Gastroesophageal sphincter (tissue), 4 donors: ENCODE results near the gene ADAMTS2. TPM values are rescaled to one million over a fixed set of nuclear protein-coding genes. Genes with fewer than 3 reads are reported as not detected.
A peak's percentile ranks its signal among the peaks of the same experiment; 100 is the strongest.

Experiments used
- ATAC-seq: fragments of 150-250 bp; one replicate; pipeline ENCODE4 v1.9.1; 2016; ENCODE audit warnings: mild to moderate bottlenecking, moderate library complexity
- H3K27ac ChIP-seq, 4 donors: fragments of 200-600 bp; sonication (generic) in 3 of 4; 1 replicate in 3 of 4; 2 replicates in 1 of 4; pipeline ENCODE4 v1.5.1; 2016 to 2019
- H3K27me3 ChIP-seq: fragments of 200-600 bp; sonication (generic); one replicate; pipeline ENCODE4 v1.5.1; 2019
- H3K36me3 ChIP-seq, 2 donors: fragments of 200-600 bp; sonication (generic); one replicate each; pipeline ENCODE4 v1.5.1; 2019; ENCODE audit warnings: control low read depth in 1 of 2
- H3K4me1 ChIP-seq, 3 donors: fragments of 200-600 bp; sonication (generic); 1 replicate in 2 of 3; 2 replicates in 1 of 3; pipeline ENCODE4 v1.5.1; 2016 to 2019; ENCODE audit warnings: control low read depth in 2 of 3
- H3K4me3 ChIP-seq, 2 donors: fragments of 200-600 bp; sonication (generic); one replicate each; pipeline ENCODE4 v1.5.1; 2019; ENCODE audit warnings: mild to moderate bottlenecking in 1 of 2, moderate library complexity in 1 of 2
- H3K9me3 ChIP-seq, 3 donors: fragments of 200-600 bp; sonication (generic); one replicate each; pipeline ENCODE4 v1.5.1; 2017 to 2019; ENCODE audit warnings: control low read depth in 2 of 3
- CTCF ChIP-seq, 4 experiments: fragments of 200-600 bp in 2 of 4; fragments of 450-650 bp in 2 of 4; sonication (generic) in 1 of 4; IDR thresholded peaks; one replicate each; pipeline ENCODE4 v1.5.1; 2017 to 2019; ENCODE audit warnings: antibody characterized with exemption in 4 of 4, mild to moderate bottlenecking in 2 of 4, moderate library complexity in 2 of 4
- EP300 ChIP-seq: sonication (generic); formaldehyde crosslinking; IDR thresholded peaks from one replicate; pipeline ENCODE4 v1.6.1; 2017; ENCODE audit warnings: antibody characterized with exemption, mild to moderate bottlenecking
- POLR2A ChIP-seq, 2 donors: fragments of 450-650 bp; IDR thresholded peaks; one replicate each; pipeline ENCODE4 v1.6.1; 2017; ENCODE audit warnings: antibody characterized with exemption in 2 of 2, mild to moderate bottlenecking in 2 of 2, moderate library complexity in 1 of 2
- POLR2AphosphoS5 ChIP-seq: sonication (generic); formaldehyde crosslinking; IDR thresholded peaks from one replicate; pipeline ENCODE4 v1.6.1; 2017; ENCODE audit warnings: antibody characterized with exemption
- WGBS, 2 donors: methylation state at CpG; one replicate each; pipeline ENCODE4 v1.1.5; 2018; ENCODE audit warnings: low coverage in 1 of 2; 5-methylcytosine and 5-hydroxymethylcytosine counted together
- total RNA-seq, 4 donors: library from RNA; depleted of rRNA; stranded (reverse); fragments of >200 nt; gene quantifications; one replicate each; pipeline ENCODE4 v1.1.0, GENCODE V29; 2016

ADAMTS2 gene
- total RNA-seq, 4 donors from 2014 or later = 14.8 to 24.8 (median 22.6) TPM

GRCh38 chr5:179346875-179347274, 1.6 kb upstream of the ADAMTS2 start:
- ATAC-seq = no peak
- Histone ChIP-seq H3K27ac (no peak overlapping the region), H3K36me3 (no peaks in the 10 kb centered on the region), H3K9me3 (no peaks in the 10 kb centered on the region), H3K27me3 (peaks cover 47% of the 10 kb centered on the region), H3K4me1 (peaks cover 0 to 44% (median 17%) of the 10 kb centered on the region in 3 donors), H3K4me3 (no peak overlapping the region)
- no peak for TF ChIP-seq POLR2A (IDR thresholded peaks at IDR 0.05)
- no peak for TF ChIP-seq CTCF (IDR thresholded peaks at IDR 0.05)
- no peak for TF ChIP-seq POLR2AphosphoS5
- TF ChIP-seq EP300 = no peak
- 91 to 94% methylated on average over 5 of the region's 8 CpGs for WGBS, 2 donors

- Histone ChIP-seq H3K27me3 (peaks cover 50% of the 10 kb centered on the region), H3K9me3 (no peaks in the 10 kb centered on the region), H3K4me3 (no peak overlapping the region), H3K4me1 (peaks cover 0 to 44% (median 17%) of the 10 kb centered on the region in 3 donors), H3K36me3 (no peaks in the 10 kb centered on the region), H3K27ac (peak overlapping the region in 3 of 4 donors; percentile 76 to 83 (median 77))
- no peak for ATAC-seq
- WGBS, 2 donors = 40% methylated on average over 2 of the region's 7 CpGs; no CpG with 5 or more reads in 1 of the 2 donors
- TF ChIP-seq EP300 = no peak
- no peak for TF ChIP-seq POLR2A (IDR thresholded peaks at IDR 0.05)
- TF ChIP-seq CTCF (IDR thresholded peaks at IDR 0.05) = no peak
- no peak for TF ChIP-seq POLR2AphosphoS5
Measured at GRCh38 chr5:179346401-179346800, 1.1 kb upstream of the ADAMTS2 start.

- TF ChIP-seq POLR2A (IDR thresholded peaks at IDR 0.05) (peak in 1 of 2 donors; percentile 30), EP300 (no peak), CTCF (IDR thresholded peaks at IDR 0.05) (no peak), POLR2AphosphoS5 (no peak)
- peaks cover 0 to 44% (median 17%) of the 10 kb centered on the region in 3 donors for H3K4me1 ChIP-seq
- H3K9me3 ChIP-seq = no peaks in the 10 kb centered on the region
- peak overlapping the region in 3 of 4 donors; percentile 76 to 83 (median 77) for H3K27ac ChIP-seq
- no peak for ATAC-seq
- H3K27me3 ChIP-seq = peaks cover 57% of the 10 kb centered on the region
- no CpG with 5 or more reads among the region's 36 CpGs for WGBS, 2 donors
- H3K36me3 ChIP-seq = no peaks in the 10 kb centered on the region
- H3K4me3 ChIP-seq = peak overlapping the region; percentile 41 to 76
Measured at GRCh38 chr5:179345183-179345432, 153 bp downstream of the ADAMTS2 start.

GRCh38 chr5:179344431-179345182, 654 bp downstream of the ADAMTS2 start:
- Histone ChIP-seq H3K4me1 (peaks cover 0 to 44% (median 17%) of the 10 kb centered on the region in 3 donors), H3K9me3 (no peaks in the 10 kb centered on the region), H3K27ac (peak overlapping the region in 3 of 4 donors; percentile 76 to 83 (median 77)), H3K27me3 (peaks cover 62% of the 10 kb centered on the region), H3K36me3 (peaks cover 0 to 5% of the 10 kb centered on the region in 2 donors), H3K4me3 (peak overlapping the region; percentile 41 to 76)
- peak; percentile 30 for ATAC-seq
- TF ChIP-seq POLR2AphosphoS5 = no peak
- no peak for TF ChIP-seq CTCF (IDR thresholded peaks at IDR 0.05)
- TF ChIP-seq POLR2A (IDR thresholded peaks at IDR 0.05) = no peak
- no peak for TF ChIP-seq EP300
- 0% methylated on average over 1 of the region's 85 CpGs; no CpG with 5 or more reads in 1 of the 2 donors for WGBS, 2 donors
